K562 (cell line): ENCODE results near the gene RBBP5. TPM values are rescaled to one million over a fixed set of nuclear protein-coding genes. Genes with fewer than 3 reads are reported as not detected.

ENCODE experiments used
- ATAC-seq: fragments of 200-7000 bp; cut with Tn5 transposase; 3 replicates; pipeline ENCODE4 v1.9.1; 2020; ENCODE audit warnings: moderate library complexity
- BruUV-seq: library from RNA; stranded (reverse); fragments of 400-500 nt; replicated peaks from 2 replicates; lab custom pipeline; 2021; lab: Mats Ljungman, UMichigan
- CTCF ChIA-PET: fragments of 300-600 bp; formaldehyde crosslinking; extraction: SDS; loops from one replicate; lab custom pipeline; 2021; ENCODE audit warnings: low intra/inter-chr PET ratio; lab: Yijun Ruan, JAX
- POLR2A ChIA-PET: fragments of 300-600, 350-650 bp; sonication (Branson Sonifier 250); formaldehyde crosslinking; extraction: SDS; loops from one replicate; lab custom pipeline; 2021; ENCODE audit warnings: antibody characterized with exemption, inconsistent platforms; lab: Yijun Ruan, JAX
- DNase-seq, 4 experiments: peaks; one replicate each; pipeline versions ENCODE4 v3.0.0 to v3.0.0-alpha.2; 2011 to 2018; ENCODE audit warnings: low spot score in 3 of 4, mixed read lengths in 3 of 4; ENCODE audit errors: extremely low read depth in 1 of 4
- FAIRE-seq: peaks from 2 replicates; lab custom pipeline; 2011; peaks lifted over from hg19 to GRCh38; lab: Jason Lieb, UNC
- H2AFZ ChIP-seq: 2 replicates; pipeline ENCODE4 v1.6.0; 2011; ENCODE audit warnings: low read depth, low read length, control low read depth, inconsistent platforms
- H3K27ac ChIP-seq: fragments of 200-600 bp; 3 replicates; pipeline ENCODE4 v1.8.0; 2011; ENCODE audit warnings: low read depth, mild to moderate bottlenecking, control low read depth, inconsistent platforms, low read length, moderate library complexity, mixed read lengths; ENCODE audit errors: extremely low read depth
- H3K27me3 ChIP-seq, 2 experiments: fragments of 300-600 bp in 1 of 2; 2 replicates in 1 of 2; 3 replicates in 1 of 2; pipeline versions ENCODE4 v1.6.0 to v1.8.0; 2011; ENCODE audit warnings: inconsistent platforms in 2 of 2, low read length in 2 of 2, mild to moderate bottlenecking in 1 of 2, mixed read lengths in 1 of 2, moderate library complexity in 1 of 2; ENCODE audit not compliant: control insufficient read depth in 2 of 2, insufficient read depth in 2 of 2
- H3K36me3 ChIP-seq: fragments of 300-600 bp; 3 replicates; pipeline ENCODE4 v1.8.0; 2011; ENCODE audit warnings: mild to moderate bottlenecking, low read length, inconsistent platforms; ENCODE audit not compliant: control insufficient read depth, insufficient read depth
- H3K4me1 ChIP-seq, 2 experiments: fragments of 200-600 bp in 1 of 2; replicated peaks in 1 of 2; 2 replicates in 1 of 2; 3 replicates in 1 of 2; pipeline versions ENCODE4 v1.5.1 to v1.8.0; 2011; ENCODE audit warnings: inconsistent platforms in 2 of 2, low read length in 2 of 2, mild to moderate bottlenecking in 1 of 2, mixed read lengths in 1 of 2, moderate library complexity in 1 of 2; ENCODE audit not compliant: control insufficient read depth in 2 of 2, insufficient read depth in 2 of 2
- H3K4me2 ChIP-seq: 2 replicates; pipeline ENCODE4 v1.6.1; 2011; ENCODE audit warnings: low read length, control low read depth, inconsistent platforms, mixed read lengths; ENCODE audit not compliant: insufficient read depth
- H3K4me3 ChIP-seq: fragments of 200-600 bp; sonication (generic), shearing (Covaris generic); 2 replicates; pipeline ENCODE4 v1.5.1; 2016; ENCODE audit warnings: control low read depth, inconsistent platforms
- H3K79me2 ChIP-seq: fragments of 200-600 bp; 3 replicates; pipeline ENCODE4 v1.8.0; 2011; ENCODE audit warnings: low read length, inconsistent platforms; ENCODE audit not compliant: control insufficient read depth, insufficient read depth
- H3K9ac ChIP-seq, 2 experiments: 2 replicates each; pipeline versions ENCODE4 v1.6.0 to v1.6.1; 2011; ENCODE audit warnings: low read depth in 2 of 2, low read length in 2 of 2, control low read depth in 1 of 2, inconsistent platforms in 1 of 2, mild to moderate bottlenecking in 1 of 2, mixed read lengths in 1 of 2; ENCODE audit not compliant: insufficient read depth in 1 of 2
- H3K9me1 ChIP-seq: one replicate; pipeline ENCODE4 v1.6.0; 2011; ENCODE audit warnings: inconsistent platforms, mild to moderate bottlenecking, low read length, moderate library complexity; ENCODE audit not compliant: control insufficient read depth, insufficient read depth
- H3K9me3 ChIP-seq: replicated peaks from 2 replicates; pipeline ENCODE4 v1.5.1; 2011; ENCODE audit warnings: low read depth, low read length, inconsistent platforms; ENCODE audit not compliant: control insufficient read depth, insufficient read depth
- H4K20me1 ChIP-seq: replicated peaks from 2 replicates; pipeline ENCODE4 v1.6.1; 2011; ENCODE audit warnings: low read length, inconsistent platforms, mixed read lengths; ENCODE audit not compliant: control insufficient read depth, insufficient read depth
- FOXJ2 ChIP-seq: fragments of 200-800 bp; sonication (Bioruptor generic); IDR thresholded peaks from 2 replicates; pipeline ENCODE4 v1.6.1; 2016; ENCODE audit warnings: missing genetic modification characterization, missing compliant biosample characterization
- FOXK2 ChIP-seq, 2 experiments: fragments of 450-650 bp; IDR thresholded peaks in 1 of 2; conservative IDR thresholded peaks in 1 of 2; 2 replicates each; pipeline ENCODE4 v1.6.1; 2016; ENCODE audit warnings: low read depth in 2 of 2, mild to moderate bottlenecking in 1 of 2
- FOXP4 ChIP-seq: sonication (generic); formaldehyde crosslinking; IDR thresholded peaks from 2 replicates; pipeline ENCODE4 v1.8.0; 2022; ENCODE audit warnings: mild to moderate bottlenecking, missing genetic modification reagents, borderline replicate concordance
- MTF1 ChIP-seq: fragments of 250-450 bp; sonication (Bioruptor Pico); IDR thresholded peaks from 2 replicates; pipeline ENCODE4 v1.9.0; 2021; ENCODE audit warnings: moderate library complexity, mild to moderate bottlenecking, inconsistent platforms, borderline replicate concordance
- ZBTB43 ChIP-seq: sonication (generic); formaldehyde crosslinking; IDR thresholded peaks from 2 replicates; pipeline ENCODE4 v1.8.0; 2023; ENCODE audit warnings: mild to moderate bottlenecking, missing genetic modification reagents
- ZNF12 ChIP-seq: sonication (generic); formaldehyde crosslinking; IDR thresholded peaks from 2 replicates; pipeline ENCODE4 v1.4.0; 2020; ENCODE audit warnings: mild to moderate bottlenecking, missing genetic modification reagents
- ZNF280B ChIP-seq: fragments of 250-450 bp; sonication (Bioruptor Pico); IDR thresholded peaks from 2 replicates; pipeline ENCODE4 v1.5.1; 2021; ENCODE audit warnings: mild to moderate bottlenecking
- ZNF766 ChIP-seq: fragments of 200-800 bp; sonication (Bioruptor generic); conservative IDR thresholded peaks from 2 replicates; pipeline ENCODE4 v1.6.1; 2016; ENCODE audit warnings: missing genetic modification characterization, missing compliant biosample characterization
- WGBS: fragments of 100-300 bp; shearing (Covaris generic); methylation state at CpG from one replicate; pipeline ENCODE4 v1.1.6; 2016; ENCODE audit warnings: low coverage, mixed read lengths; ENCODE audit not compliant: insufficient coverage; ENCODE audit errors: missing lambda C conversion rate; 5-methylcytosine and 5-hydroxymethylcytosine counted together
- in situ Hi-C: fragments of 300-500 bp; cut with MboI; formaldehyde crosslinking; loops from 4 replicates; pipeline ENCODE4 v1.15.0; 2018; ENCODE audit warnings: inconsistent platforms, mixed read lengths
- intact Hi-C: fragments of 100-400 bp; cut with micrococcal nuclease; formaldehyde crosslinking; loops from 2 replicates; pipeline ENCODE4 v1.14.2; 2022
- polyA plus RNA-seq, 8 experiments: library from polyadenylated mRNA; depleted of rRNA in 4 of 8; stranded (reverse) in 5 of 8; unstranded in 3 of 8; fragments of >200 nt; fragmentation: Nextera tagmentation in 2 of 8; fragmentation: Illumina TruSeq in 1 of 8; extraction: Ambion mirVana in 2 of 8; extraction: Trizol in 1 of 8; gene quantifications; 2 replicates each; pipeline versions ENCODE4 v1.2.1 to v1.2.3, GENCODE V29; 2011 to 2014; ENCODE audit warnings: inconsistent platforms in 1 of 8, missing spikeins in 1 of 8
- total RNA-seq, 7 experiments: library from RNA; depleted of rRNA in 6 of 7; stranded (reverse); fragments of >200 nt in 6 of 7; fragmentation: Illumina TruSeq in 2 of 7; extraction: Trizol in 2 of 7; gene quantifications; 2 replicates each; pipeline versions ENCODE4 v1.2.1 to v1.2.3, GENCODE V29; 2011 to 2021; ENCODE audit warnings: low replicate concordance in 1 of 7
- TF ChIP-seq, protein P1 (sequence below): fragments of 450-650 bp; IDR thresholded peaks from one replicate; pipeline ENCODE4 v1.6.1; 2018; ENCODE audit warnings: mild to moderate bottlenecking, moderate library complexity; ENCODE audit not compliant: partially characterized antibody
- TF ChIP-seq, protein P2 (sequence below): fragments of 250-450 bp; sonication (Bioruptor Pico); IDR thresholded peaks from 2 replicates; pipeline ENCODE4 v1.4.0; 2020; ENCODE audit warnings: mild to moderate bottlenecking
- TF ChIP-seq, protein P3 (sequence below), 2 experiments: fragments of 450-650 bp in 1 of 2; sonication (generic) in 1 of 2; formaldehyde crosslinking; conservative IDR thresholded peaks; 2 replicates each; pipeline versions ENCODE4 v1.4.0 to v1.8.1; 2020 to 2022; ENCODE audit warnings: mild to moderate bottlenecking in 1 of 2, missing genetic modification reagents in 1 of 2

RBBP5 gene
- total and polyA plus RNA-seq, 9 of the 15 experiments (the other 6 are each of a cell fraction or from before 2014, with no cell fraction given) = 17.2 to 37.4 (median 28.4) TPM

GRCh38 chr1:205109711-205110110 lies 12.1 kb downstream of the RBBP5 start:
- Histone ChIP-seq H2AFZ (no peak overlapping the region), H3K4me2 (no peak overlapping the region), H3K27me3 (no peaks in the 10 kb centered on the region), H3K79me2 (peaks cover 7% of the 10 kb centered on the region; the same call in 2 of the 3 replicates), H3K36me3 (peaks cover 84% of the 10 kb centered on the region), H3K4me1 (no peaks in the 10 kb centered on the region), H3K9me3 (no peaks in the 10 kb centered on the region), H3K9me1 (no peaks in the 10 kb centered on the region), H3K27ac (no peak overlapping the region), H3K9ac (no peak overlapping the region), H4K20me1 (no peaks in the 10 kb centered on the region), H3K4me3 (no peak overlapping the region)
- POLR2A ChIA-PET = interaction anchor here (0.7 to 4.4 kb wide), 6 partner anchors 9 to 149 kb away, joined by 3 to 55 read pairs (median 4); partner anchors contain the start of genes RBBP5 and TMEM81
- intact Hi-C loops = no loop called here
- in situ Hi-C loops = no loop called here
- DNase-seq (no peak), ATAC-seq (no peak), FAIRE-seq (no peak)
- CTCF ChIA-PET = no interaction called here
- no TSS peak for BruUV-seq
- 97% methylated on average over 4 of the region's 5 CpGs for WGBS
- no peak for TF ChIP-seq ZNF280B
- TF ChIP-seq FOXK2 (conservative IDR thresholded peaks at IDR 0.05 in 1 of 2, IDR thresholded peaks at IDR 0.05 in 1 of 2; ENCODE audit: low read depth in 2 of 2) = no peak
- no peak for TF ChIP-seq MTF1 (CRISPR knock-in tag)
- no peak for TF ChIP-seq ZNF12
- TF ChIP-seq FOXP4 (CRISPR knock-in tag) = no peak
- TF ChIP-seq, protein P1, sequence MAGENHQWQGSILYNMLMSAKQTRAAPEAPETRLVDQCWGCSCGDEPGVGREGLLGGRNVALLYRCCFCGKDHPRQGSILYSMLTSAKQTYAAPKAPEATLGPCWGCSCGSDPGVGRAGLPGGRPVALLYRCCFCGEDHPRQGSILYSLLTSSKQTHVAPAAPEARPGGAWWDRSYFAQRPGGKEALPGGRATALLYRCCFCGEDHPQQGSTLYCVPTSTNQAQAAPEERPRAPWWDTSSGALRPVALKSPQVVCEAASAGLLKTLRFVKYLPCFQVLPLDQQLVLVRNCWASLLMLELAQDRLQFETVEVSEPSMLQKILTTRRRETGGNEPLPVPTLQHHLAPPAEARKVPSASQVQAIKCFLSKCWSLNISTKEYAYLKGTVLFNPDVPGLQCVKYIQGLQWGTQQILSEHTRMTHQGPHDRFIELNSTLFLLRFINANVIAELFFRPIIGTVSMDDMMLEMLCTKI = no peak
- TF ChIP-seq ZNF766 (CRISPR knock-in tag) = no peak
- TF ChIP-seq, protein P2, sequence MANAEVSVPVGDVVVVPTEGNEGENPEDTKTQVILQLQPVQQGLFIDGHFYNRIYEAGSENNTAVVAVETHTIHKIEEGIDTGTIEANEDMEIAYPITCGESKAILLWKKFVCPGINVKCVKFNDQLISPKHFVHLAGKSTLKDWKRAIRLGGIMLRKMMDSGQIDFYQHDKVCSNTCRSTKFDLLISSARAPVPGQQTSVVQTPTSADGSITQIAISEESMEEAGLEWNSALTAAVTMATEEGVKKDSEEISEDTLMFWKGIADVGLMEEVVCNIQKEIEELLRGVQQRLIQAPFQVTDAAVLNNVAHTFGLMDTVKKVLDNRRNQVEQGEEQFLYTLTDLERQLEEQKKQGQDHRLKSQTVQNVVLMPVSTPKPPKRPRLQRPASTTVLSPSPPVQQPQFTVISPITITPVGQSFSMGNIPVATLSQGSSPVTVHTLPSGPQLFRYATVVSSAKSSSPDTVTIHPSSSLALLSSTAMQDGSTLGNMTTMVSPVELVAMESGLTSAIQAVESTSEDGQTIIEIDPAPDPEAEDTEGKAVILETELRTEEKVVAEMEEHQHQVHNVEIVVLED (CRISPR knock-in tag) = no peak
- TF ChIP-seq, protein P3, sequence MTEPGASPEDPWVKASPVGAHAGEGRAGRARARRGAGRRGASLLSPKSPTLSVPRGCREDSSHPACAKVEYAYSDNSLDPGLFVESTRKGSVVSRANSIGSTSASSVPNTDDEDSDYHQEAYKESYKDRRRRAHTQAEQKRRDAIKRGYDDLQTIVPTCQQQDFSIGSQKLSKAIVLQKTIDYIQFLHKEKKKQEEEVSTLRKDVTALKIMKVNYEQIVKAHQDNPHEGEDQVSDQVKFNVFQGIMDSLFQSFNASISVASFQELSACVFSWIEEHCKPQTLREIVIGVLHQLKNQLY (CRISPR knock-in tag; conservative IDR thresholded peaks at IDR 0.05) = no peak
- TF ChIP-seq FOXJ2 (tag) = no peak
- no peak for TF ChIP-seq ZBTB43 (CRISPR knock-in tag)
